Germinal center (tissue), 1 donor: ENCODE measurements around the gene EGLN1.
A peak's percentile ranks its signal among the peaks of the same experiment; 100 is the strongest.

Source experiments
- DNase-seq: peaks from one replicate; pipeline ENCODE4 v3.0.0; 2012; ENCODE audit warnings: mixed read lengths, low spot score

EGLN1 gene

GRCh38 chr1:231326248-231326647 is 95.8 kb downstream of the EGLN1 start:
- DNase-seq = no peak

GRCh38 chr1:231324660-231325059 is 97.4 kb downstream of the EGLN1 start:
- DNase-seq = no peak

GRCh38 chr1:231322880-231323530 is 99.1 kb downstream of the EGLN1 start:
- DNase-seq = no peak

- DNase-seq = no peak
Observed at GRCh38 chr1:231319080-231319479, 103.0 kb downstream of the EGLN1 start.

- DNase-seq = no peak
Observed at GRCh38 chr1:231318568-231318967, 103.5 kb downstream of the EGLN1 start.

GRCh38 chr1:231318015-231318355 is 104.1 kb downstream of the EGLN1 start:
- no peak for DNase-seq

- DNase-seq = no peak
Observed at GRCh38 chr1:231317306-231318014, 104.6 kb downstream of the EGLN1 start.

- peak; percentile 29 for DNase-seq
Observed at GRCh38 chr1:231315887-231316286, 106.2 kb downstream of the EGLN1 start.
